HFFc6 (cell line): ENCODE data around the gene LILRA5. TPM values are rescaled to one million over a fixed set of nuclear protein-coding genes. Genes with fewer than 3 reads are reported as not detected.

ENCODE experiments used
- DNase-seq: peaks from one replicate; pipeline ENCODE4 v3.0.0-alpha.2; 2018
- H3K27ac Mint-ChIP-seq: 2 replicates; pipeline ENCODE4 v1.8.0; 2020; ENCODE audit warnings: mild to moderate bottlenecking, mixed read lengths
- H3K27me3 Mint-ChIP-seq: 2 replicates; pipeline ENCODE4 v1.8.0; 2021; ENCODE audit warnings: mild to moderate bottlenecking, moderate library complexity, mixed read lengths; ENCODE audit not compliant: insufficient read depth
- H3K36me3 Mint-ChIP-seq: 2 replicates; pipeline ENCODE4 v1.8.0; 2021; ENCODE audit warnings: low read depth, mixed read lengths
- H3K4me1 Mint-ChIP-seq: 2 replicates; pipeline ENCODE4 v1.8.0; 2020; ENCODE audit warnings: low read depth, mixed read lengths
- H3K4me3 Mint-ChIP-seq: 2 replicates; pipeline ENCODE4 v1.8.0; 2020; ENCODE audit warnings: mild to moderate bottlenecking, moderate library complexity, mixed read lengths
- H3K9me3 Mint-ChIP-seq: 2 replicates; pipeline ENCODE4 v1.8.0; 2020; ENCODE audit warnings: mild to moderate bottlenecking, mixed read lengths
- CTCF ChIP-seq: fragments of 200-600 bp; sonication (generic); IDR thresholded peaks from 2 replicates; pipeline ENCODE4 v1.5.0; 2021; ENCODE audit warnings: antibody characterized with exemption, mild to moderate bottlenecking
- total RNA-seq, 6 experiments: library from RNA; stranded (reverse); fragmentation: NEBNext Ultra II Directional; extraction: Animal tissue kit (Norgen Biotek cat#: 25700); gene quantifications; 2 replicates in 1 of 6; 3 replicates in 5 of 6; pipeline ENCODE4 v1.2.3, GENCODE V29; 2021

The LILRA5 gene
- total RNA-seq, 6 experiments from 2014 or later = not detected

- Mint-ChIP-seq H3K4me3 (no peak overlapping the region), H3K27ac (no peak overlapping the region), H3K9me3 (no peaks in the 10 kb centered on the region; the same call in 1 of the 2 replicates), H3K4me1 (no peaks in the 10 kb centered on the region), H3K36me3 (no peaks in the 10 kb centered on the region), H3K27me3 (peaks cover 6% of the 10 kb centered on the region)
- DNase-seq = no peak
- TF ChIP-seq CTCF = no peak
Observed at GRCh38 chr19:54307389-54308020, 5.5 kb downstream of the LILRA5 start.

GRCh38 chr19:54305141-54305540, 7.8 kb downstream of the LILRA5 start:
- Mint-ChIP-seq H3K27ac (no peak overlapping the region), H3K27me3 (peaks cover 5% of the 10 kb centered on the region), H3K9me3 (no peaks in the 10 kb centered on the region; the same call in 1 of the 2 replicates), H3K4me1 (no peaks in the 10 kb centered on the region), H3K36me3 (no peaks in the 10 kb centered on the region), H3K4me3 (no peak overlapping the region)
- DNase-seq = no peak
- no peak for TF ChIP-seq CTCF

- Mint-ChIP-seq H3K4me3 (no peak overlapping the region), H3K27ac (no peak overlapping the region), H3K4me1 (no peaks in the 10 kb centered on the region), H3K36me3 (no peaks in the 10 kb centered on the region), H3K9me3 (no peaks in the 10 kb centered on the region; the same call in 1 of the 2 replicates), H3K27me3 (peaks cover 14% of the 10 kb centered on the region)
- no peak for TF ChIP-seq CTCF
- DNase-seq = no peak
Observed at GRCh38 chr19:54302257-54302656, 10.7 kb downstream of the LILRA5 start.

GRCh38 chr19:54299515-54299914, 13.5 kb downstream of the LILRA5 start:
- Mint-ChIP-seq H3K27ac (no peak overlapping the region), H3K27me3 (peaks cover 11% of the 10 kb centered on the region), H3K4me3 (no peak overlapping the region), H3K36me3 (no peaks in the 10 kb centered on the region), H3K9me3 (no peaks in the 10 kb centered on the region; the same call in 1 of the 2 replicates), H3K4me1 (no peaks in the 10 kb centered on the region)
- no peak for TF ChIP-seq CTCF
- no peak for DNase-seq

GRCh38 chr19:54299126-54299498, 13.9 kb downstream of the LILRA5 start:
- no peak for TF ChIP-seq CTCF
- H3K4me1 Mint-ChIP-seq = no peaks in the 10 kb centered on the region
- H3K27ac Mint-ChIP-seq = no peak overlapping the region
- no peak overlapping the region for H3K4me3 Mint-ChIP-seq
- H3K36me3 Mint-ChIP-seq = no peaks in the 10 kb centered on the region
- no peak for DNase-seq
- no peaks in the 10 kb centered on the region; the same call in 1 of the 2 replicates for H3K9me3 Mint-ChIP-seq
- H3K27me3 Mint-ChIP-seq = peaks cover 11% of the 10 kb centered on the region
